Psoas muscle (tissue), 8 donors: ENCODE data around the gene SLC7A6. TPM values are rescaled to one million over a fixed set of nuclear protein-coding genes. Genes with fewer than 3 reads are reported as not detected.

Source experiments
- ATAC-seq, 4 donors: fragments of 200-7000 bp; cut with Tn5 transposase; one replicate each; pipeline ENCODE4 v1.9.1; 2020; ENCODE audit warnings: moderate library complexity in 3 of 4, mild to moderate bottlenecking in 2 of 4
- DNase-seq, 2 donors: peaks; one replicate each; pipeline ENCODE4 v3.0.0-alpha.2; 2020
- H3K27ac ChIP-seq: fragments of 200-600 bp; one replicate; pipeline ENCODE4 v1.8.0; 2022
- H3K27me3 ChIP-seq, 3 donors: fragments of 200-600 bp in 1 of 3; one replicate each; pipeline versions ENCODE4 v1.6.1 to v1.8.0; 2013 to 2022; ENCODE audit warnings: low read length in 2 of 3, mild to moderate bottlenecking in 2 of 3, moderate library complexity in 1 of 3; ENCODE audit not compliant: insufficient read depth in 3 of 3
- H3K36me3 ChIP-seq, 2 donors: fragments of 200-600 bp in 1 of 2; one replicate each; pipeline versions ENCODE4 v1.6.1 to v1.8.0; 2013 to 2022; ENCODE audit warnings: low read depth in 1 of 2, mild to moderate bottlenecking in 1 of 2, moderate library complexity in 1 of 2; ENCODE audit not compliant: insufficient read depth in 1 of 2
- H3K4me1 ChIP-seq: fragments of 200-600 bp; one replicate; pipeline ENCODE4 v1.8.0; 2022
- H3K4me3 ChIP-seq: fragments of 200-600 bp; one replicate; pipeline ENCODE4 v1.8.0; 2022; ENCODE audit warnings: mild to moderate bottlenecking
- H3K9me3 ChIP-seq: fragments of 200-600 bp; one replicate; pipeline ENCODE4 v1.8.0; 2022
- WGBS, 3 donors: extraction: QIAGEN DNeasy Blood & Tissue Kit; methylation state at CpG; one replicate each; pipeline versions ENCODE4 v1.1.6 to v1.1.7; 2013; 5-methylcytosine and 5-hydroxymethylcytosine counted together
- intact Hi-C, 2 donors: fragments of 100-400 bp; cut with DNase I; formaldehyde crosslinking; loops; one replicate each; pipeline versions ENCODE4 v1.11.0 to v1.14.2; 2022
- long read RNA-seq, 2 donors: library from polyadenylated mRNA; unstranded; transcript quantifications; one replicate each; pipeline ENCODE4 v2.0.0, GENCODE V29; 2021
- polyA plus RNA-seq, 3 donors: library from polyadenylated mRNA; stranded (reverse); fragments of 200-250 nt; gene quantifications; one replicate each; pipeline ENCODE4 v1.2.3, GENCODE V29; 2013
- total RNA-seq, 4 donors: library from RNA; stranded (reverse); fragmentation: NEBNext Ultra II Directional in 2 of 4; extraction: Animal tissue kit (Norgen Biotek cat#: 25700) in 2 of 4; gene quantifications; one replicate each; pipeline versions ENCODE4 v1.2.1 to v1.2.4, GENCODE V29; 2021 to 2023
- TF ChIP-seq, protein P1 (sequence below): fragments of 200-600 bp; IDR thresholded peaks from one replicate; pipeline ENCODE4 v1.8.0; 2022; ENCODE audit warnings: antibody characterized with exemption
- donor health status: healthy with polysubstance abuse.
- donor health status: DM: no; HTN: no; CAD: no; lungs with moderate emphysema.
- donor health status: Bipolar disorder and iron deficiency.
- donor health status: healthy.
- donor health status: DM: yes; HTN: yes; CAD: no.
- donor health status: DM: no; HTN: no; CAD: no.
- donor health status: DM: no; HTN: no; CAD: no.
- donor health status: DM: yes; HTN: yes; CAD: no.

SLC7A6 gene
- total RNA-seq, result 100 to 1,000 TPM in 1 of 4 donors, 10 to 100 TPM in 3; 25.6 to 217 (median 70.5) TPM
- polyA plus RNA-seq, result 10 to 100 TPM in 2 of 3 donors, 1 to 10 TPM in 1; 9.2 to 55.2 (median 36.4) TPM
- long read RNA-seq, donor 1, partial matches to known transcripts, result 2 of 8 reads
- long read RNA-seq, donor 1, other reads (novel, unspliced or antisense), result 6 of 8 reads
- long read RNA-seq, donor 2, full-length matches to known transcripts, result 11 of 137 reads
- long read RNA-seq, donor 2, partial matches to known transcripts, result 47 of 137 reads
- long read RNA-seq, donor 2, other reads (novel, unspliced or antisense), result 79 of 137 reads

DNA sequence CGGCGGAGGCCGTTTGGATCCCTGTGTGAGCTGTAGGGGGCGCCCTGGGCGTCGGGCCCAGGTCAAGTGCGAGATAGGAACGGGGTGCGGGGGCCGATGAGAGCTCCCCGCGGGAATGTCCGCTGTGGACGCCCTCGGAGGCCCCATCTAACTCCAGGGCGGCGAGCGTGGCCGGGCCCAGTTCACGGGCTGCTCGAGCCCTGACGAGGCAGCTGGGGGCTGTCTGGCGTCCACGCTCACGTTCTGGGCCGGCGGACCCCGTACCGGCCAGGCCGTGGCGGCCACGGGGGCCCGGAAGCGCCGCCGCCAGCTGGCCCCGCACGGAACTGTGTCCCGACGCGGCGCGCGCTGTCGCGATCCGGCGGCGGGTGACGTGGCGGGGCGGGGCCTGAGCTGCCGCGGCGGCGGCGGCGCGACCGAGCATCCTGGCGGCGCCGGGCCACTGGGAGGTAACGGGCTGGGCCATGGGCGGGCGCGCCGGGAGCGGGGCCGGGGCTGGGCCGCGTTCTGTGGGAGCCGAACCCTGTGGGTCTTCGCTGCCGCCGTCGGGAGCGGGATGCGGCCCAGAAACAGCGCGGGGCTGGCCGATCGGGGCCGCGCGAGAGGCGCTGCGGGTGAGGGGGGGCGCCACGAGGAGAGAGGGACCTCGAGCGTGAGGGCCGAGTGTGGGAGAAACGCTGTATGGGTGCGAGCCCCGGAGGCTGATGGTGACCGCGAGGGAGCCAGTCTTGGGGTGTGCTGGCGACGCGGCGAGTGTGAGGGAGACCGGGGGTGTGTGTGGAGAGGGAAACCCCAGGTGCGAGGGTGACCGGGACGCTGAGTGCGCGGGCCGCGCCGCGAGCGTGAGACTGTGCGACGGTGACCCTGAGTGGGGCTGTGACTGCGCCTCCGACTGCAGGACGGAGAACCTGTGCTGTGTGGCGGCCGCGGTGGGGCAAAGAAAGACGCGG lies at the start of gene SLC7A6:
Gene SLC7A6, plus strand, starts transcription at position 399 of the 950 bp plus-strand sequence. CDS start 10,201 bp downstream, outside the sequence.
- DNase-seq (peak; percentile 83 to 91), ATAC-seq (peak; percentile 70 to 76 (median 72))
- peak within 1 kb of the TSS; percentile 100 for H3K27ac ChIP-seq
- TF ChIP-seq, protein P1, sequence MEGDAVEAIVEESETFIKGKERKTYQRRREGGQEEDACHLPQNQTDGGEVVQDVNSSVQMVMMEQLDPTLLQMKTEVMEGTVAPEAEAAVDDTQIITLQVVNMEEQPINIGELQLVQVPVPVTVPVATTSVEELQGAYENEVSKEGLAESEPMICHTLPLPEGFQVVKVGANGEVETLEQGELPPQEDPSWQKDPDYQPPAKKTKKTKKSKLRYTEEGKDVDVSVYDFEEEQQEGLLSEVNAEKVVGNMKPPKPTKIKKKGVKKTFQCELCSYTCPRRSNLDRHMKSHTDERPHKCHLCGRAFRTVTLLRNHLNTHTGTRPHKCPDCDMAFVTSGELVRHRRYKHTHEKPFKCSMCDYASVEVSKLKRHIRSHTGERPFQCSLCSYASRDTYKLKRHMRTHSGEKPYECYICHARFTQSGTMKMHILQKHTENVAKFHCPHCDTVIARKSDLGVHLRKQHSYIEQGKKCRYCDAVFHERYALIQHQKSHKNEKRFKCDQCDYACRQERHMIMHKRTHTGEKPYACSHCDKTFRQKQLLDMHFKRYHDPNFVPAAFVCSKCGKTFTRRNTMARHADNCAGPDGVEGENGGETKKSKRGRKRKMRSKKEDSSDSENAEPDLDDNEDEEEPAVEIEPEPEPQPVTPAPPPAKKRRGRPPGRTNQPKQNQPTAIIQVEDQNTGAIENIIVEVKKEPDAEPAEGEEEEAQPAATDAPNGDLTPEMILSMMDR, result peak; percentile 62
- H3K27me3 ChIP-seq, result no peaks in the 10 kb centered on the region
- 0 to 1% (median 0%) methylated on average over 68 to 123 of the region's 123 CpGs for WGBS, 3 donors
- peak within 1 kb of the TSS; percentile 97 for H3K4me3 ChIP-seq
- intact Hi-C loops, result loop anchor here (5.0 kb wide), 3 partner anchors 33 to 63 kb away; partner anchors contain the start of genes PRMT7 (in 1 of the 2) and SLC7A6OS (in 1 of the 2)
- peaks cover 0 to 40% of the 10 kb centered on the region in 2 donors for H3K36me3 ChIP-seq
- no peaks in the 10 kb centered on the region for H3K9me3 ChIP-seq
- peaks cover 36% of the 10 kb centered on the region for H3K4me1 ChIP-seq

DNA sequence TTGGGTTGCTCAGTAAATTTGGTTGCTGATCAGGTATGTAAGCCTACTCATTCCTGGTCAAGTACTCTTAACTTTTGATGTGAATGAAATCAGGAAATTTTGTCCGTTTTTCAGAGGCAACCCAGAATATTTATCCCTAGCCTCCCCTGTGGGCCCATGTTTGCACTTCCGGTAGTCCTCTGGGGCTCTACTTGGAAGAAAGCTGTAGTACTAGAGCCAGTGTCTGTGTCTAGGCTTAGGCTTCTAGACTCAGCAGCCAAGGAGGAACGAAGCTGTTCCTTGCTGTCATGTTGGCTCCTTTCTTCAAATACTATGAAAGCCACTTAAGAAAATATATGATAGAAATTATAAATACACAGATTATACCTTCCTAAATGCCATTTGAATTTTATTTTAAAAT lies 49.6 kb upstream of the SLC7A6 start:
- intact Hi-C loops, result no loop called here
- Histone ChIP-seq H3K4me3 (no peak overlapping the region), H3K4me1 (peaks cover 6% of the 10 kb centered on the region), H3K27me3 (no peaks in the 10 kb centered on the region), H3K36me3 (peaks cover under 1 to 16% of the 10 kb centered on the region in 2 donors), H3K27ac (no peak overlapping the region), H3K9me3 (no peaks in the 10 kb centered on the region)
- ATAC-seq (peak in 3 of 4 donors; percentile 40 to 64 (median 58)), DNase-seq (no peak)
- 41 to 62% (median 41%) methylated on average over 3 of the region's 3 CpGs for WGBS, 3 donors
- TF ChIP-seq, protein P1, result no peak

DNA sequence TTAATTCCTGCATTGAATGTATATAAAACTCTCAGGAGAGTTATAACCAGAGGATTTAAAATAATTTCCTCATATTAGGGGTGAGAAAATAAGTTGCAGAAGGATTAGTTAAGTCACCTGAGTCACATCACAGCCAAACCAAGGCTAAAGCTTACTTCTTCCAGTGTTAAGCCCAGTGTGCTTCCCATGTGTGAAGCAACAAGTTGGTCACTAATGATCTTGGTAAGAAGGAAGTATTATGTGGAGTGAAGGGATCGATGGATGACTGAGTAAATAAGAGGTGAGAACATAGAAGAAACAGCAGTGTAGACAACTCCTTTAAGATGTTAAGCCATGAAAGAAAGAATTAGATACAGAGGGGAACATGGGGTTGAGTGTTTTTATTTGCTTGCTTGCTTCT lies 49.0 kb upstream of the SLC7A6 start:
- intact Hi-C loops, result no loop called here
- Histone ChIP-seq H3K27me3 (no peaks in the 10 kb centered on the region), H3K27ac (no peak overlapping the region), H3K9me3 (no peaks in the 10 kb centered on the region), H3K4me1 (peaks cover 6% of the 10 kb centered on the region), H3K4me3 (no peak overlapping the region), H3K36me3 (peaks cover 2 to 16% of the 10 kb centered on the region in 2 donors)
- ATAC-seq (no peak), DNase-seq (no peak)
- TF ChIP-seq, protein P1, result no peak
- WGBS, 3 donors, result 93 to 94% (median 94%) methylated on average over 1 of the region's 1 CpG

DNA sequence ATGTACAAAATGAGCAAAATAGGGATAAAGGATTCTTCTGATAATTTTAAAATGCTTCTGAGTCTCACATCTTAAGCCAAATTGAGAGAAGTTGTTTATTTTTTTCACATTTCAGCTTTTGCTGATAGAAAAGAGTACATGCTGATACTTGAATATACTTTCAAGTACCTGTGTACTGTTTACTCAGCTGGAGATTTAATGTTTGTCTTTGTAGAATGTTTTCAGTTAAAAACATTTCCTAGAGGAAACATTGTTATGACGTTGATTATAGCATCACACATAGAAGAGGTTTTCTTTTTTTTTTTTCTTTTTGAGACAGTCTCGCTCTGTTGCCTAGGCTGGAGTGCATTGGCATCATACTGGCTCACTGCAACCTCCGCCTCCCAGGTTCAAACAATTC lies 48.1 kb upstream of the SLC7A6 start:
- WGBS, 3 donors, result 93 to 98% (median 95%) methylated on average over 3 of the region's 3 CpGs
- Histone ChIP-seq H3K36me3 (peaks cover 2 to 21% of the 10 kb centered on the region in 2 donors), H3K9me3 (no peaks in the 10 kb centered on the region), H3K27me3 (no peaks in the 10 kb centered on the region), H3K27ac (no peak overlapping the region), H3K4me3 (no peak overlapping the region), H3K4me1 (peaks cover 10% of the 10 kb centered on the region)
- no peak for ATAC-seq
- DNase-seq, result no peak
- intact Hi-C loops, result no loop called here
- TF ChIP-seq, protein P1, result no peak
